GM23338 (cell line): Measurements from ENCODE around the gene IL36A. TPM values are rescaled to one million over a fixed set of nuclear protein-coding genes. Genes with fewer than 3 reads are reported as not detected.

Source experiments
- ATAC-seq: fragments of 200-7000 bp; cut with Tn5 transposase; 3 replicates; pipeline ENCODE4 v1.9.1; 2020
- DNase-seq: peaks from one replicate; pipeline ENCODE4 v3.0.0-alpha.2; 2015; ENCODE audit warnings: low spot score
- H2AFZ ChIP-seq: fragments of 200-600 bp; sonication (generic); 2 replicates; pipeline ENCODE4 v1.8.0; 2016; ENCODE audit warnings: antibody characterized with exemption, mild to moderate bottlenecking, moderate library complexity
- H3F3A ChIP-seq: fragments of 200-600 bp; sonication (generic); replicated peaks from 2 replicates; pipeline ENCODE4 v1.8.0; 2017; ENCODE audit warnings: antibody characterized with exemption, mixed run types, low read depth
- H3K27ac ChIP-seq: fragments of 200-600 bp; sonication (generic); 2 replicates; pipeline ENCODE4 v1.6.1; 2016; ENCODE audit warnings: low read depth
- H3K27me3 ChIP-seq: fragments of 200-600 bp; sonication (generic); 2 replicates; pipeline ENCODE4 v1.8.0; 2016; ENCODE audit warnings: mild to moderate bottlenecking, mixed run types, moderate library complexity; ENCODE audit not compliant: insufficient read depth
- H3K36me3 ChIP-seq: fragments of 200-600 bp; sonication (generic); 2 replicates; pipeline ENCODE4 v1.8.0; 2016; ENCODE audit warnings: mild to moderate bottlenecking; ENCODE audit not compliant: insufficient read depth
- H3K4me1 ChIP-seq: fragments of 200-600 bp; sonication (generic); 2 replicates; pipeline ENCODE4 v1.8.0; 2016; ENCODE audit warnings: mild to moderate bottlenecking, moderate library complexity; ENCODE audit not compliant: insufficient read depth
- H3K4me2 ChIP-seq: fragments of 200-600 bp; sonication (generic); 2 replicates; pipeline ENCODE4 v1.7.1; 2017; ENCODE audit warnings: mixed run types
- H3K4me3 ChIP-seq: fragments of 200-600 bp; sonication (generic); 2 replicates; pipeline ENCODE4 v1.6.1; 2016; ENCODE audit warnings: mixed run types
- H3K79me2 ChIP-seq: fragments of 200-600 bp; sonication (generic); replicated peaks from 2 replicates; pipeline ENCODE4 v1.8.0; 2017; ENCODE audit warnings: mild to moderate bottlenecking; ENCODE audit not compliant: insufficient read depth
- H3K9me2 ChIP-seq: fragments of 200-600 bp; sonication (generic); 2 replicates; pipeline ENCODE4 v1.8.0; 2017; ENCODE audit not compliant: insufficient read depth
- H4K20me1 ChIP-seq: fragments of 200-600 bp; sonication (generic); replicated peaks from 2 replicates; pipeline ENCODE4 v1.8.0; 2017; ENCODE audit warnings: mild to moderate bottlenecking; ENCODE audit not compliant: insufficient read depth
- H3K27ac Mint-ChIP-seq: 2 replicates; pipeline ENCODE4 v1.8.0; 2020; ENCODE audit warnings: inconsistent platforms, mild to moderate bottlenecking, moderate library complexity, mixed read lengths
- H3K27me3 Mint-ChIP-seq: 3 replicates; pipeline ENCODE4 v1.8.0; 2022; ENCODE audit warnings: low read depth, mild to moderate bottlenecking, moderate library complexity, mixed read lengths, inconsistent platforms; ENCODE audit not compliant: insufficient read depth, poor library complexity
- H3K36me3 Mint-ChIP-seq: 3 replicates; pipeline ENCODE4 v1.8.0; 2021; ENCODE audit warnings: low read depth, mild to moderate bottlenecking, inconsistent platforms, moderate library complexity, mixed read lengths
- H3K4me1 Mint-ChIP-seq: 3 replicates; pipeline ENCODE4 v1.8.0; 2020; ENCODE audit warnings: mild to moderate bottlenecking, inconsistent platforms, mixed read lengths
- H3K4me3 Mint-ChIP-seq: 3 replicates; pipeline ENCODE4 v1.8.0; 2021; ENCODE audit warnings: moderate library complexity, mild to moderate bottlenecking, inconsistent platforms, mixed read lengths
- H3K9me3 Mint-ChIP-seq: 3 replicates; pipeline ENCODE4 v1.8.0; 2020; ENCODE audit warnings: moderate library complexity, mild to moderate bottlenecking, inconsistent platforms, mixed read lengths
- CREB1 ChIP-seq: fragments of 250-450 bp; sonication (Bioruptor Pico); IDR thresholded peaks from 2 replicates; pipeline ENCODE4 v1.5.0; 2020; ENCODE audit warnings: low read depth, mild to moderate bottlenecking, moderate library complexity
- CTCF ChIP-seq, 2 experiments: fragments of 200-600 bp in 1 of 2; sonication (generic) in 1 of 2; conservative IDR thresholded peaks; 2 replicates each; pipeline versions ENCODE4 v1.5.1 to v1.6.1; 2016 to 2017; ENCODE audit warnings: antibody characterized with exemption in 2 of 2, low read depth in 2 of 2, mild to moderate bottlenecking in 2 of 2, moderate library complexity in 1 of 2
- ETS1 ChIP-seq: IDR thresholded peaks from 2 replicates; pipeline ENCODE4 v1.6.1; 2016; ENCODE audit warnings: antibody characterized with exemption
- EZH2 ChIP-seq: fragments of 200-600 bp; sonication (generic); IDR thresholded peaks from one replicate; pipeline ENCODE4 v1.8.0; 2017; ENCODE audit warnings: antibody characterized with exemption, mild to moderate bottlenecking, low read depth; ENCODE audit not compliant: unreplicated experiment
- EZH2phosphoT487 ChIP-seq: fragments of 200-600 bp; sonication (generic); IDR thresholded peaks from one replicate; pipeline ENCODE4 v1.8.1; 2018; ENCODE audit warnings: antibody characterized with exemption; ENCODE audit not compliant: unreplicated experiment
- JUNB ChIP-seq: IDR thresholded peaks from one replicate; pipeline ENCODE4 v1.6.1; 2016; ENCODE audit warnings: antibody characterized with exemption; ENCODE audit not compliant: unreplicated experiment
- NANOG ChIP-seq: IDR thresholded peaks from 2 replicates; pipeline ENCODE4 v1.6.1; 2016; ENCODE audit warnings: antibody characterized with exemption, borderline replicate concordance
- POLR2AphosphoS5 ChIP-seq: IDR thresholded peaks from 2 replicates; pipeline ENCODE4 v1.6.1; 2016; ENCODE audit warnings: antibody characterized with exemption, low read depth
- REST ChIP-seq: IDR thresholded peaks from one replicate; pipeline ENCODE4 v1.6.1; 2018; ENCODE audit warnings: antibody characterized with exemption; ENCODE audit not compliant: unreplicated experiment
- STAT1 ChIP-seq: IDR thresholded peaks from one replicate; pipeline ENCODE4 v1.6.1; 2016; ENCODE audit warnings: antibody characterized with exemption; ENCODE audit not compliant: unreplicated experiment
- ZNF114 ChIP-seq: fragments of 250-450 bp; sonication (Bioruptor Pico); IDR thresholded peaks from 2 replicates; pipeline ENCODE4 v1.5.0; 2020; ENCODE audit warnings: mild to moderate bottlenecking, moderate library complexity
- ZNF331 ChIP-seq: fragments of 250-450 bp; sonication (Bioruptor Pico); IDR thresholded peaks from 2 replicates; pipeline ENCODE4 v1.5.0; 2020; ENCODE audit warnings: low read depth, mild to moderate bottlenecking, moderate library complexity
- ZNF462 ChIP-seq: fragments of 250-450 bp; sonication (Bioruptor Pico); IDR thresholded peaks from 2 replicates; pipeline ENCODE4 v1.5.0; 2020; ENCODE audit warnings: mild to moderate bottlenecking, moderate library complexity
- polyA plus RNA-seq: library from polyadenylated mRNA; unstranded; fragments of >200 nt; fragmentation: Nextera tagmentation; extraction: Ambion mirVana; gene quantifications from 2 replicates; pipeline ENCODE4 v1.2.1, GENCODE V29; 2016
- total RNA-seq: library from RNA; depleted of rRNA; stranded (reverse); fragments of >200 nt; shearing (Covaris generic); gene quantifications from 2 replicates; pipeline ENCODE4 v1.2.3, GENCODE V29; 2014

Gene IL36A
- total and polyA plus RNA-seq, 2 experiments from 2014 or later: not detected

- Mint-ChIP-seq H3K36me3 (no peaks in the 10 kb centered on the region), H3K27ac (no peak overlapping the region), H3K4me3 (no peak overlapping the region), H3K9me3 (peaks cover 3% of the 10 kb centered on the region; the same call in 2 of the 3 replicates), H3K27me3 (peaks cover 2% of the 10 kb centered on the region), H3K4me1 (no peaks in the 10 kb centered on the region)
- H3K36me3 ChIP-seq: no peaks in the 10 kb centered on the region
- no peak overlapping the region for H3K27ac ChIP-seq
- no peak overlapping the region for H3K4me3 ChIP-seq
- no peak overlapping the region for H3K4me2 ChIP-seq
- ATAC-seq (no peak), DNase-seq (no peak)
- H2AFZ ChIP-seq: no peak overlapping the region
- no peaks in the 10 kb centered on the region for H3K9me2 ChIP-seq
- TF ChIP-seq ZNF331 (CRISPR knock-in tag): no peak
- no peak for TF ChIP-seq ZNF114
- no peak for TF ChIP-seq POLR2AphosphoS5
- TF ChIP-seq CTCF (conservative IDR thresholded peaks at IDR 0.05; ENCODE audit: low read depth in 2 of 2): no peak
- TF ChIP-seq STAT1: no peak
- TF ChIP-seq ZNF462 (CRISPR knock-in tag): no peak
- TF ChIP-seq JUNB: no peak
- TF ChIP-seq CREB1 (CRISPR knock-in tag): no peak
- TF ChIP-seq EZH2: no peak
- no peak for TF ChIP-seq EZH2phosphoT487
- no peak for TF ChIP-seq ETS1
- TF ChIP-seq REST: no peak
- TF ChIP-seq NANOG: no peak
- H4K20me1 ChIP-seq: no peaks in the 10 kb centered on the region
- no peaks in the 10 kb centered on the region for H3K79me2 ChIP-seq
- peaks cover 4% of the 10 kb centered on the region; the same call in 1 of the 2 replicates for H3K4me1 ChIP-seq
- no peaks in the 10 kb centered on the region for H3K27me3 ChIP-seq
- no peaks in the 10 kb centered on the region for H3F3A ChIP-seq
Observed at GRCh38 chr2:112957511-112957910, 47.7 kb upstream of the IL36A start.
